ENCODE measurements around the gene KCND3. TPM values are rescaled to one million over a fixed set of nuclear protein-coding genes. Genes with fewer than 3 reads are reported as not detected.

Gene KCND3
- total RNA-seq, 1 experiment from 2014 or later = 0.10 TPM

GRCh38 chr1:111990026-111990877, 784 bp upstream of the KCND3 start:
- in situ Hi-C loops (cut with HindIII; ENCODE audit: low sequenced_read_pairs) = no loop called here
- peak; percentile 55 for DNase-seq (ENCODE audit: low spot score)

GRCh38 chr1:111988743-111989453, 570 bp downstream of the KCND3 start:
- in situ Hi-C loops (cut with HindIII; ENCODE audit: low sequenced_read_pairs) = no loop called here

DNA sequence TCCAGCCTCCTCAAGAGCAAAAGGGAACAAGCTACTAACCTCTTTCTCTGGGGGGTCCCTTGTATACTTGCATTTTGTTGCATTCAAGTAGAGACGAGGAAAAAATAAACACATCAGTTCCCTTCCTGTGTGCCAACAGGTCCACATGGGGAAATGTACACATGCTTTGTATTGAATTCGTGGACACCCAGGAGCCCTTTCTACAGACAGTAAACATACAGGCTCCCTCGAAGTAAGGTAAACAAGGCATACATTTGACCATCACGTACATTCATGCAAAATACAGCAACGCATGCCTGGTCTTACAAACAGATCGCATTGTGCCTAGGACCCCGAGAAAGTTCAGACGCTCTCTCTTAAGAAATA, 1.1 kb downstream of the KCND3 start:
- in situ Hi-C loops (cut with HindIII; ENCODE audit: low sequenced_read_pairs) = no loop called here
- DNase-seq (ENCODE audit: low spot score) = peak; percentile 53

More at GRCh38 chr1:111988743-111989453, 570 bp downstream of the KCND3 start:
- DNase-seq (ENCODE audit: low spot score) = peak; percentile 67

DNA sequence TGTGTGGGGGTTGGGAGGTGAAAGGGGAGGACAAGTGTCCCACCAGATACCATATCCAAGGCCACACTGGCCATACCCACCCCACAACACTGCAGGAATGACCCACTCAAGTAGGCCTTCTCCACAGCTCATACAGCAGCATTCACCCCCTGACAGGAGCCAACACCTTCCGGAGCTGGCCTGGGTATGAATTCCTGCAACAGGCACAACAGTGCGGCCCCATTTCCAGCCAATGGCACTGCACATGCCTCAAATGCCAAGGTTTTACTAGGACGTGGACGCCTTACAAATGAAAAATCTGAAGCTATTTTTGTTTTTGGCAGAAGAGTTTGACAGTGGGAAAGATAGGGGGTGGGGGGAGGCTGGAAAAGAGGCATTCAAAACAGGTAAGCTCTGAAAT, 2.0 kb downstream of the KCND3 start:
- peak; percentile 80 for DNase-seq (ENCODE audit: low spot score)
- in situ Hi-C loops (cut with HindIII; ENCODE audit: low sequenced_read_pairs) = no loop called here

DNA sequence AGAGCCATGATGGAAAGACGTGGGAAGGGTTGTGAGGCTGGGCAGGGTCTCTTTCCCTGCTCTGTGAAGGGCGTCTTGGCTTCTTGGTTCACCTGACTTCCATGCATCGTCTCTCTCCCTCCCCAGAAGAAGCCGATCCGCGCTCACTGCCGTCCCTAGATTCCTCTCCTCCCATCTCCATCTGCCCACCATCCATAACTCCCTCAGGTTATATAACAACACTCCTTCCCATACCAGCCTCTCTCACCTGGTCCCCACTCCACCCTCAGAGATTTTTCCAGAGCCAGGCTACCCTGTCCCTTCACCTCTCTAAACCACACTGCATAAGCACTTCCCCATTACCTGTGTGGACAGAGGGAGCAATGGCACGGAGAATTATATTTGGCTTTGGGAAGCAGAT, 6.0 kb downstream of the KCND3 start:
- in situ Hi-C loops (cut with HindIII; ENCODE audit: low sequenced_read_pairs) = no loop called here
- peak; percentile 72 for DNase-seq (ENCODE audit: low spot score)

- DNase-seq (ENCODE audit: low spot score) = no peak
- in situ Hi-C loops (cut with HindIII; ENCODE audit: low sequenced_read_pairs) = no loop called here
Observed at GRCh38 chr1:111982428-111982827, 7.0 kb downstream of the KCND3 start.

- DNase-seq (ENCODE audit: low spot score) = no peak
- in situ Hi-C loops (cut with HindIII; ENCODE audit: low sequenced_read_pairs) = no loop called here
Observed at GRCh38 chr1:111981871-111982270, 7.6 kb downstream of the KCND3 start.

GRCh38 chr1:111981090-111981489, 8.4 kb downstream of the KCND3 start:
- no peak for DNase-seq (ENCODE audit: low spot score)
- in situ Hi-C loops (cut with HindIII; ENCODE audit: low sequenced_read_pairs) = no loop called here

GRCh38 chr1:111980686-111981085, 8.8 kb downstream of the KCND3 start:
- in situ Hi-C loops (cut with HindIII; ENCODE audit: low sequenced_read_pairs) = no loop called here

GRCh38 chr1:111978695-111979094, 10.8 kb downstream of the KCND3 start:
- in situ Hi-C loops (cut with HindIII; ENCODE audit: low sequenced_read_pairs) = no loop called here
- no peak for DNase-seq (ENCODE audit: low spot score)

More at GRCh38 chr1:111980686-111981085, 8.8 kb downstream of the KCND3 start:
- no peak for DNase-seq (ENCODE audit: low spot score)

GRCh38 chr1:111977378-111977777, 12.1 kb downstream of the KCND3 start:
- in situ Hi-C loops (cut with HindIII; ENCODE audit: low sequenced_read_pairs) = no loop called here
- DNase-seq (ENCODE audit: low spot score) = peak; percentile 57

DNA sequence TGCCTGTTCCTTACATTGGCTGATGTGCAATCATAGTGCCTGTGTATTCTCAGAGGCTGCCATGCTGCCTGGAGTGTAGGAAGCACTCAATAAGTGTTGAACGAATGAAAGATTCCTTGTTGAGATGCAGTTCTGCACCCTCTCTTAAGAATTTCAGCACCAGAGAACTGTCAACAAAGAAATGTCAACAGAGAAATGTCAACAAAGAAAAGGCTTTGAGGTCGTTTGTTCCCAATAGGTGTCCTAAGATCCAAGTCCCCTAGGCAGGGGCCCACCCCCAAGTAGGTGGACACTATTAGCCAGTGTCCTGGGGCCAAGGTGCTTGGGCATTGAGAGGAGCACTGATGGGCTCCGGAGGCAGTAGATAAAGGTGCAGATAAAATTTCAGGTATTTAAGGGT, 12.6 kb downstream of the KCND3 start:
- in situ Hi-C loops (cut with HindIII; ENCODE audit: low sequenced_read_pairs) = no loop called here
- DNase-seq (ENCODE audit: low spot score) = no peak

- no peak for DNase-seq (ENCODE audit: low spot score)
- in situ Hi-C loops (cut with HindIII; ENCODE audit: low sequenced_read_pairs) = no loop called here
Observed at GRCh38 chr1:111976332-111976731, 13.1 kb downstream of the KCND3 start.

- DNase-seq (ENCODE audit: low spot score) = no peak
- in situ Hi-C loops (cut with HindIII; ENCODE audit: low sequenced_read_pairs) = no loop called here
Observed at GRCh38 chr1:111973150-111973790, 16.2 kb downstream of the KCND3 start.

DNA sequence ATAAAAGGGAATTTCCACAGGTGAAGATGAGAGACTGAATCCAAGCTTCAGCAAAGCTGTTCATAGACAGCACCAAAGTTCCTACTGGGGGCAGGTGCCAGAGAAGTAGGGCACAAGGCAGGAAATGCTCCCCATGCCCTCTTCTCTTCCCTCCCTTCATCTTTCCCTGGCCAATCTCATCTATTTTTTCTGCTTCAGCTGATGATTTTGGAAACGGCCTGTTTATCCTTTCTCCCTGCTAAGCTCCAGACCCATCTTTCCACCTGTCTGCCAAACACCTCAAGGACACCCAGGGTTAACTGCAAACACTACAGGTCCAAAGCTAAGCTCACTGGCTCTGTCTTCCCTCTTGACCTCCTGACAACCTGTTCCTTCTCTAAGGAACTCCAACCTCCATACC, 18.1 kb downstream of the KCND3 start:
- DNase-seq (ENCODE audit: low spot score) = peak; percentile 84
- in situ Hi-C loops (cut with HindIII; ENCODE audit: low sequenced_read_pairs) = no loop called here

DNA sequence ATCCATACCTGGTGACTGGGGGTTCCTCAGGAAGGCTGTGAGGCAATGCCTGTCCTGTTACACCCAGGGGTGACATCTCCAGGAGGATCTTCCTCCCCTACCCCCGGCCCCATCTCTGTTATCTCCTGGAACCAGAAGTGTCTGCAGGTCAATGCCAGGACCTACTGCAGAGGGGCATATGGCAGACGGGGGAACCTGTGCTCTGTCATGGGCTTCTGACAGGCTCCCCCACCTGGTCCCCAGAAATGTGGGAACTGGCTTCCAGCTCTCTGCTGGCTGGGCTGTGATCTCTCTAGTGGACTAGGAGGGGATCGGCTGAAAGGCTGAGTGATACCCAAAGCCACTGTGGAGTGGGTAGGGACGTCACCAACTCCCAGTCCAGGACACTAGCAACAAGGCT, 21.0 kb downstream of the KCND3 start:
- DNase-seq (ENCODE audit: low spot score) = peak; percentile 89
- in situ Hi-C loops (cut with HindIII; ENCODE audit: low sequenced_read_pairs) = no loop called here

DNA sequence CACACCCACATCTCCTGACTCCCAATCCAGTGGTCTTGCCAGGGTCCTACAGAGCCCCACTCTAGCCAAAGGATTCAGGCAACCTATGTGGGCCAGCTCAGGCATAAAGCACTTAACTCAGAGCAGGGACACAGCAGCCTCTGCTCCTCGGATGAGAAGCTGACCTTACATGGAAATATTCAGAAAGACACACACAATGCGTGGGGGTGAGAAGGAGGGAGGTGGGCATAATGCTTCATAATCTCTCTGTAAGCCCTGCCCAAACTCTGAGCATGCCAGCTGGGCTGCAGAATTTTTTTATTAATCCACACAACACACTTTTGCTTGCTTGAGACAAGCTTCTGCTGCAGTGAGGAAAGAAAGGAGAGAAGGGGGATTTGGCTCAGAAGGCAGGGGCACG, 21.6 kb downstream of the KCND3 start:
- in situ Hi-C loops (cut with HindIII; ENCODE audit: low sequenced_read_pairs) = no loop called here
- DNase-seq (ENCODE audit: low spot score) = no peak

DNA sequence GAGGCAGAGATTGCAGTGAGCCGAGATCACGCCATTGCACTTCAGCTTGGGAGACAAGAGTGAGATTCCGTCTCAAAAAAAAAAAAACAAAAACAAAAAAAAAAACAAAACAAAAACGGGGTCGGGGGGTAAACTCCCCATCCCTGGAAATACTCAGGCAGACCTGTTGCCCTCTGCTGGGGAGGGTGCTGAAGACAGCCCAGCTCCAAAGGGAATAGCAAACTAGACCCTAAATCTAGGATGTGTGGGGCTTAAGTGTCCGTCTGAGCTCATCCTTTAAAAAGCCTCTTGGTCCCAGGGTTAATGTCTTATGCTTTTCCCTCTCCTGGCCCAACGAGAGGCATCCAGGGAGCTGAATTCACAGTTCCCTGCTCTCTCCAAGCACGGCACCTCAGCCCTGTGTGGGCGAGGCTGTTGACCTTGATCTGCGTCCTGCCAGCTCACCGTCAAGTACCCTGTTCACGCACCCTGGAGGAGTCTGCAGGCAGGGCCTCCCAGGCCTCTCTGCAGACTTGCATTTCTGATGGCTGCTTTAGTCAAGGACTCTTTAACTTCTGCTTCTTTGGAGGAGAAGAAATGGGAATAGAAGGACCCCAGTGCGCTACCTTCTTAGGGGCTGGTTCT, 22.3 kb downstream of the KCND3 start:
- in situ Hi-C loops (cut with HindIII; ENCODE audit: low sequenced_read_pairs) = no loop called here

GRCh38 chr1:111965781-111966443, 23.6 kb downstream of the KCND3 start:
- in situ Hi-C loops (cut with HindIII; ENCODE audit: low sequenced_read_pairs) = no loop called here

More for the DNA sequence above, 22.3 kb downstream of the KCND3 start:
- no peak for DNase-seq (ENCODE audit: low spot score)

More at GRCh38 chr1:111965781-111966443, 23.6 kb downstream of the KCND3 start:
- DNase-seq (ENCODE audit: low spot score) = no peak
